ENCODE results near the gene MRTFA. TPM values are rescaled to one million over a fixed set of nuclear protein-coding genes. Genes with fewer than 3 reads are reported as not detected.
"Not testable (repeated sequence)": the region's sequence is repeated elsewhere in the genome, so short reads cannot be mapped to it uniquely, and the experiment has no call there.

Gene MRTFA
- total and polyA plus RNA-seq, 9 of the 15 experiments (the other 6 are each of a cell fraction or from before 2014, with no cell fraction given) = 0.84 to 21.1 (median 3.7) TPM

DNA sequence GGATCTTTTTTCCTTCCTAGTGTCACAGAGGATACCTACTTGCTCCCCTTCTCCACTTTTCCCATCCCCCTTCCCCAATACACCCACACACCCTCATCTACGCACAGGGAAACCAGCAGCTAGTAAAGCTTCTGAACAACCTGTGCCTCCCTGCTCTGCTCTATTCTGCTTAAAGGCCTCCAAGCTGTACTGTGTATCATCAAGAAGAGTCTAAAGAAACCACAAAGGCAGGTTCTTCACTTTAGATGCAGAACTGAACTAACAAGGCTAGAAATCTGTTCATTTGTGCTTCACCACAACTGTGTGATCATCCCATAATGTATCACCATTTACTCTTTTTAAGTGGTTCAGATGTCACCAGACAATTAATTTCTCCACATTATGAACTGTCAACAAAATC lies 133.6 kb downstream of the MRTFA start:
- Histone ChIP-seq H4K20me1 (replicated peaks; ENCODE audit: control insufficient read depth, insufficient read depth, low read length) (0 out of 2 replicates have a peak, but pooled peaks cover 5% of the 10 kb centered on the region), H3K4me3 (no peak overlapping the region), H3K4me1 (replicated peaks in 1 of 2; ENCODE audit: control insufficient read depth in 2 of 2, insufficient read depth in 2 of 2, low read length in 2 of 2) (no peaks in the 10 kb centered on the region; a peak in 1 of 5 replicates), H3K9me3 (replicated peaks; ENCODE audit: control insufficient read depth, insufficient read depth, low read depth, low read length) (no peaks in the 10 kb centered on the region), H3K27me3 (ENCODE audit: control insufficient read depth in 2 of 2, insufficient read depth in 2 of 2, low read length in 2 of 2) (no peaks in the 10 kb centered on the region), H3K9ac (ENCODE audit: insufficient read depth in 1 of 2, low read depth in 2 of 2, low read length in 2 of 2) (no peak overlapping the region), H3K9me1 (ENCODE audit: control insufficient read depth, insufficient read depth, low read length) (no peaks in the 10 kb centered on the region), H3K4me2 (ENCODE audit: insufficient read depth, low read length) (no peak overlapping the region), H3K27ac (ENCODE audit: extremely low read depth, low read depth, low read length) (no peak overlapping the region), H3K79me2 (ENCODE audit: control insufficient read depth, insufficient read depth, low read length) (no peaks in the 10 kb centered on the region), H2AFZ (ENCODE audit: low read depth, low read length) (no peak overlapping the region), H3K36me3 (ENCODE audit: control insufficient read depth, insufficient read depth, low read length) (no peaks in the 10 kb centered on the region)
- WGBS (ENCODE audit: insufficient coverage, low coverage, missing lambda C conversion rate) = 29% methylated on average over 1 of the region's 1 CpG
- FAIRE-seq (no peak), ATAC-seq (no peak), DNase-seq (ENCODE audit: extremely low read depth in 1 of 4, low spot score in 3 of 4) (no peak)
- no peak for TF ChIP-seq ZNF134 (CRISPR knock-in tag; conservative IDR thresholded peaks at IDR 0.05)
- 0 out of 2 replicates have a peak, but pooled peaks have one; percentile 22 for TF ChIP-seq EGR1 (conservative IDR thresholded peaks at IDR 0.05)
- BruUV-seq (replicated peaks) = no TSS peak
- ChIA-PET CTCF (ENCODE audit: low intra/inter-chr PET ratio) (no interaction called here), POLR2A (no interaction called here)
- intact Hi-C loops (cut with micrococcal nuclease) (no loop called here), in situ Hi-C loops (cut with MboI) (no loop called here)

DNA sequence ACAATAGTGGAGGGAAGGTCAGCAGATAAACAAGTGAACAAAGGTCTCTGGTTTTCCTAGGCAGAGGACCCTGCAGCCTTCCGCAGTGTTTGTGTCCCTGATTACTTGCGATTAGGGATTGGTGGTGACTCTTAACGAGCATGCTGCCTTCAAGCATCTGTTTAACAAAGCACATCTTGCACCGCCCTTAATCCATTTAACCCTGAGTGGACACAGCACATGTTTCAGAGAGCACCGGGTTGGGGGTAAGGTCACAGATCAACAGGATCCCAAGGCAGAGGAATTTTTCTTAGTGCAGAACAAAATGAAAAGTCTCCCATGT lies 136.1 kb downstream of the MRTFA start:
- H3K27me3 ChIP-seq (ENCODE audit: control insufficient read depth in 2 of 2, insufficient read depth in 2 of 2, low read length in 2 of 2); H3K9me1 ChIP-seq (ENCODE audit: control insufficient read depth, insufficient read depth, low read length); intact Hi-C loops (cut with micrococcal nuclease); H3K4me2 ChIP-seq (ENCODE audit: insufficient read depth, low read length); H3K9me3 ChIP-seq (replicated peaks; ENCODE audit: control insufficient read depth, insufficient read depth, low read depth, low read length); in situ Hi-C loops (cut with MboI); POLR2A ChIA-PET; ATAC-seq; CTCF ChIA-PET (ENCODE audit: low intra/inter-chr PET ratio); H2AFZ ChIP-seq (ENCODE audit: low read depth, low read length); H4K20me1 ChIP-seq (replicated peaks; ENCODE audit: control insufficient read depth, insufficient read depth, low read length); DNase-seq (ENCODE audit: extremely low read depth in 1 of 4, low spot score in 3 of 4); FAIRE-seq; H3K36me3 ChIP-seq (ENCODE audit: control insufficient read depth, insufficient read depth, low read length); H3K9ac ChIP-seq (ENCODE audit: insufficient read depth in 1 of 2, low read depth in 2 of 2, low read length in 2 of 2); H3K4me1 ChIP-seq (replicated peaks in 1 of 2; ENCODE audit: control insufficient read depth in 2 of 2, insufficient read depth in 2 of 2, low read length in 2 of 2); H3K27ac ChIP-seq (ENCODE audit: extremely low read depth, low read depth, low read length); H3K4me3 ChIP-seq; H3K79me2 ChIP-seq (ENCODE audit: control insufficient read depth, insufficient read depth, low read length); BruUV-seq (replicated peaks): not testable (repeated sequence)
- WGBS (ENCODE audit: insufficient coverage, low coverage, missing lambda C conversion rate) = 39% methylated on average over 3 of the region's 5 CpGs
